Left ventricle myocardium superior (tissue), 1 donor: ENCODE results near the gene ATXN10. TPM values are rescaled to one million over a fixed set of nuclear protein-coding genes. Genes with fewer than 3 reads are reported as not detected.

Experiments used
- ATAC-seq: fragments of 200-7000 bp; cut with Tn5 transposase; one replicate; pipeline ENCODE4 v1.9.1; 2020; ENCODE audit warnings: mild to moderate bottlenecking, moderate library complexity
- DNase-seq: peaks from one replicate; pipeline ENCODE4 v3.0.0-alpha.2; 2020
- intact Hi-C: fragments of 100-400 bp; cut with micrococcal nuclease; formaldehyde crosslinking; loops from one replicate; pipeline ENCODE4 v1.11.0; 2022
- total RNA-seq: library from RNA; stranded (reverse); fragmentation: NEBNext Ultra II Directional; extraction: Animal tissue kit (Norgen Biotek cat#: 25700); gene quantifications from one replicate; pipeline ENCODE4 v1.2.1, GENCODE V29; 2021
- donor health status: DM: no; HTN: yes; CAD: no; lungs with severe emphysema.

The ATXN10 gene
- total RNA-seq, 1 donor from 2014 or later = 142 TPM

DNA sequence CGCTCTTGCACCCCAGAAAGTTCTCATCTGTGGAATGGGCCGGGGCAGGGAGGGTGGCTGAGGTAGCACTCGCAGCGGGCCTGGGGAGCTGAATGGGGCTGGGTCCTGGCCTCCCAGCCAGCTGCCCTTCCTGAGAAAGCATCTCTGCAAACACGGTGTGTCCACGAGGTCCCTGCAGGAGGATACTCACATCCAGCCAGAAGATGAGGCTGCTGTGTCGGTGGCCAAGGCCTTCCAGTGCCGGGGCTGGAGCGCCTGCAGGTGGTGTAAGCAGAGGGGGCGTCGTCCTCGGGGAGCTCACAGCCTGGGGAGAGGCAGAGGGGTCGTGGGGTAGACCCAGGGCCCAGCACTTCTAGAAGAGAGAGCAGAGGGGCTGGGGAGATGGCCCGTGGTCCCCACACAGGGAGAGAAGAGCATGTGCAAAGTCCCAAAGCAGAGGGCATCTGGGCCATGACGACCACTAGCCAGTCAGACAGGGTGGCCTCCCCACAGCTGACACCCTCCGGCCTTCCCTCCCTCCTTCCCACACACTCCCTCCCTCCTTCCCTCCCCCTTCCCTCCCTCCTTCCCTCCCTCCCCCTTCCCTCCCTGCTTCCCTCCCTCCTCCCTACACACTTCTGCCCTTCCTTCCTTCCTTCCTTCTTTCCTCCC, 207.4 kb downstream of the ATXN10 start:
- peak; percentile 11 for ATAC-seq
- intact Hi-C loops = no loop called here
- peak; percentile 25 for DNase-seq

GRCh38 chr22:45879552-45879949, 207.9 kb downstream of the ATXN10 start:
- DNase-seq (peak; percentile 75), ATAC-seq (peak; percentile 74)
- intact Hi-C loops = no loop called here

- no peak for ATAC-seq
- intact Hi-C loops = no loop called here
- DNase-seq = peak; percentile 29
These were observed 208.6 kb downstream of the ATXN10 start for GRCh38 chr22:45880091-45880715.

DNA sequence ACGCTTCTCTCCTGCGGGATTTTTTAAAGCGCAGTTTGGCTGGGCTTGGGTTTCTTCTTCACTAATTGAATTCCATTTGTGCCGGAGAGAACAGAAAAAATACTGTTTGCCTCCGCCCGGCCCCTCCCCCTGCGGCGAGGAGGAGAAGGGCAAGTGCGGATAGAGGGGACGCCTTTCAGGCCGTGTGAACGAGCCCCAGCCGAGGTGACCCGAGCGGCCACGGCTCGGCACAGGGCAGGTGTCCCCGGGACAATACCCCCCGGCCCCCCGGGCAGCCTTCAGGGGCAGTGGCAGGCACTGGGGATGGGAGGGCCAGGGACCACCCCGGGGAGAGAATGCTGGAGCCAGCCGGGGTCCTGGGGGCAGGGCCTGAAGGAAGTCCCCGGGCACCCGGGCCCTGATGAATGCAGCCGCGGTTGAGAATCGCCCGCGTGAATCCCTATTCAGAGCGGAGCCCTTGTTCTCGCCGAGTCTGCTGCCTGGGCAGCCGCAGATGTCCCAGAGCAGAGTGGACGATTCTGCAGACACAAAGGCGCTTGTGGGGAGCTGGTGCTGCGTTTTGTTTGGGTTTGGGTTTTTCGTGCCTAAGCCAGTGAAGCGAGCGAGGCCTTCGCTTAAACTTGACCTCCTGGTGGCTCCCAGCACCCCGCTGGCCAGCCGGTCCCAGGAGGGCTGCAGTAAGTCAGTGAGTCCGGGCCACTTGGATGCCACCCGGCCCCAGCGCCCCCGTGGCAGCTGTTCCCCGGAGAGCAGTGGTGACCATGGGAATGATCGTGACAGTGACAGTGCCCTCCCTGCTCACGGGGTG, 209.3 kb downstream of the ATXN10 start:
- ATAC-seq (no peak), DNase-seq (peak; percentile 28)
- intact Hi-C loops = no loop called here

- DNase-seq = no peak
These were observed 209.9 kb downstream of the ATXN10 start for GRCh38 chr22:45881524-45881875.

GRCh38 chr22:45882881-45883810, 211.5 kb downstream of the ATXN10 start:
- intact Hi-C loops = no loop called here
- DNase-seq (peak; percentile 51), ATAC-seq (no peak)

More at GRCh38 chr22:45881524-45881875, 209.9 kb downstream of the ATXN10 start:
- intact Hi-C loops = no loop called here
- no peak for ATAC-seq

DNA sequence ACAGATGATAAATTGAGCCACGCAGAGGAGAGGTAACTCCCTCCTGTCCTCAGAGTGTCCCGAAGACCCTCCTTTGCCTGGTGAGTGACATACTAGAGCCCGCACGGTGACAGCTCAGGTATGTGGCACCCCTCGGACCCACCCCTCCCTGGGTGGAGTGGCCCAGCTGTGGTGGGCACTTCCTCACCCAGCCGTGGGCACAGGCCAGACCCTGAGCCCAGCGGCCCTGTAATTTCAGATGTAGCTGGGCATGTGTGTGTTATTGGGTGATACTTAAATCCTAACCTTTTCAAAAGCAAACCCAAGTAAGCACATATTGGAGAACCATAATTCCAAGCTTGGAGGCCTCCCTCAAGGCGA, 212.2 kb downstream of the ATXN10 start:
- no peak for DNase-seq
- ATAC-seq = no peak
- intact Hi-C loops = no loop called here

DNA sequence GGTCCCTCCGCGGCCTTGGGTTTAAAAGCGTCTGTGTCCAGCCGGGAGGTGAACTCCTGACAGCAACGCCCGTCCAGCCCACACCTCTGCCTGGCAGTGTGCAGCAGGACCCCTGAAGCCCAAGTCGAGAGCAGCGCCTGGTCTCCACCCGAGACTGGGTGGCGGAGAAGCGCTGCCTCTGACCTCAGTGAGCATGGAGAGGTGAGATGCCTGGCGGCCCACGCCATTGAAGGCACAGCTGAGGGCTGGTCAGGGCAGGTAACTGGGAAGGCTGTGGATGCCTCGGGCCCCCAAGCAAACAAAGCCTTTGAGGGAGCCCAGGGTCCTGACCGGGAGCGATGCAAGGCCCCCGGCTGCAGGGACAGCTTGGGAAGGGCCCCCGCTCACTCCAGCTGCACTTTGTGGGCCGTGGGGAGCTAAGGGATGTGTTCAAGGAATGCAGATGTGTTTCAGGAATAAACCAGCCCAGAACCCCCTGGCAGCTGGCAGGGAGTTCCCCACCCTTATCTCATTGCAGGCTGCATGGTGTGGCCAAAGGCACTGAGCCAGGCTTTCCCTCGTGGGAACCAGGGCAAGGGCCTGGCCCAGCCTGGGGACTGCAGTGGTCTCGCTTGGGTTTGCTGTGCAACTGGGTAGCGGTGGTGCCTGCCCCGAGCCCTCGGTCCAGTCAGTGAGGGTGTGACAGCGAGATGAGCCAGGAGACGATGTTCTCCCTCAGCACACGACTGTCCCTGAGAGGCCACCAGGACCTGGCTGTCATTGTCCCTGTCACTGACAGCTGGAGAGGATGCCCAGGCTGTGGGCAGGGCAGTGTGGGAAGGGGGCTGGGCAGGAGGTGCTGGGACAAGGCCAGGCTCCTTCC, 212.8 kb downstream of the ATXN10 start:
- intact Hi-C loops = no loop called here
- ATAC-seq (peak; percentile 91), DNase-seq (peak; percentile 69)

GRCh38 chr22:45885171-45885840, 213.7 kb downstream of the ATXN10 start:
- peak; percentile 15 for DNase-seq
- no peak for ATAC-seq
- intact Hi-C loops = no loop called here

GRCh38 chr22:45885941-45886395, 214.3 kb downstream of the ATXN10 start:
- DNase-seq = peak; percentile 31
- intact Hi-C loops = no loop called here
- no peak for ATAC-seq

DNA sequence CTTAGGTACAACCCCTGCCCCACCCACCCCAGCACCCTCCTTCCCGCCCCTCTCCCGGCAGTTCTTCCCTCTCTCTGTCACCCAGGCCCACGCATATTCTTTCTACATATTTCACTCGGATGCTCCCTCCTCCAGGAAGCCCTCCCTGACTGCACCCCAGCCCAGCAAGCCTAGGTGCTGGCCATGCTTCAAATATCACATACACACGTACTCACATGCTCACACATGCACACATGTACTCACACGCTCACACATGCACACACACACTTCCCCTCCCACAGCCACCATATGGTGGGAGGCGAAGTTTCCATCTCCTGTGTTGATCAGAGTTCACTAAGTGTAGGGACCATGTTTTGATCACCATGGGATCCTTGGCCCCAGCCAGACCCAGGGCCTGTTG, 214.9 kb downstream of the ATXN10 start:
- DNase-seq = no peak
- intact Hi-C loops = no loop called here
- ATAC-seq = no peak

GRCh38 chr22:45887202-45888131, 215.8 kb downstream of the ATXN10 start:
- intact Hi-C loops = no loop called here
- ATAC-seq (no peak), DNase-seq (peak; percentile 24)

- intact Hi-C loops = no loop called here
- DNase-seq (peak; percentile 19), ATAC-seq (no peak)
These were observed 216.8 kb downstream of the ATXN10 start for GRCh38 chr22:45888221-45889092.

GRCh38 chr22:45889093-45889538, 217.5 kb downstream of the ATXN10 start:
- intact Hi-C loops = no loop called here
- DNase-seq = no peak

GRCh38 chr22:45889539-45890350, 218.1 kb downstream of the ATXN10 start:
- DNase-seq (peak; percentile 26), ATAC-seq (no peak)
- intact Hi-C loops = no loop called here

More at GRCh38 chr22:45889093-45889538, 217.5 kb downstream of the ATXN10 start:
- ATAC-seq = no peak
